A549 treated with dexamethasone at 1 μM for 4 hours (cell line): ENCODE results near the gene ARF3. TPM values are rescaled to one million over a fixed set of nuclear protein-coding genes. Genes with fewer than 3 reads are reported as not detected.

Experiments used
- total RNA-seq: library from RNA; stranded (reverse); fragments of 200-300 nt; extraction: Qiagen RNA extraction; gene quantifications from 5 replicates; pipeline ENCODE4 v1.2.3, GENCODE V29; 2022

ARF3 gene
- 113 to 164 TPM (median 152 TPM) in 5 replicates for total RNA-seq

DNA sequence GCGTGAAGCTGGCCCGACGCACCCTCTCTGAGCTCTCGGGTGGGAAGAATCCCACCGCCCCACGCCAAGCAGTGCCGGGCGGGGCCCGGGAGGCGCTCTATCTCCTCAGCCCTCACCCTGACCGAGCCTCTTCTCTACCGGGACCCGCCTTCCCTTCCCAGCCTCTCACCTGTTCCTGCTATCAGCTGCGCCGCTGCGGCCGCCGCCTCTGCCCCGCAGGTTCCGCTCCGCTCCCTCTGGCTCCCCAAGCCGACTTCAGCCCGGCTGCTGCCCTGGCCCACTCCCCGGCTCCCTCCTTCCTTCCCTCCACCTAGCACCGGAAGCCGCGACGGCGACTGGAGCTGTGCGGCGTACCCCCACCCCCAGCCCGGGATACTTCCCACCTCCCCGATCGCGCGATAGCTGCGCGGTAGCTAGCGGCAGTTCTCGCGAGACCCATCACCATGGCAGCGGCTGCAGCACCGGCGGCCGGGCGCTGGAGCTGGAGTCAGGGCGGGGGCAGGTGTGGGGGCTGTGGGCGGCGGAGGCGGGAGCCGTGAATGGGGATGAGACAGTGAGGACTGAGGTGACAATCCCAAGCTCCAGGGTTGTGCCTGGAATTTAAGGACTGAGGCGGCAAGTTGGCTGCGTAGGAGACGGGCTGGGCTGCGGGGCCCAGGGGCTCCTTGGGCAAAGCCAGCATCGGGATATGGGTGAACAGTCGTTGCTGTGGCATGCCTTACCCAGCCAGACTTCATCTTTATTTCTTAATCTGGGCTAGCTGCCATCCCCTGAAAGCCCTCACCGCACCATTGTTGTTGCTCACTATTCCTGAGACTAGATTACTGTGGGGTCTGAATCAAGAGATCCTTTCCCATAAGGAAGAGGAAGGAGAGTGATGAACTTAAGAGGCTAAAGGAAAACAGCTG lies at the start of gene ARF3:
TSS of gene ARF3 (minus strand) at position 347 of the 908 bp plus-strand sequence. CDS start 16,392 bp downstream, outside the sequence.

DNA sequence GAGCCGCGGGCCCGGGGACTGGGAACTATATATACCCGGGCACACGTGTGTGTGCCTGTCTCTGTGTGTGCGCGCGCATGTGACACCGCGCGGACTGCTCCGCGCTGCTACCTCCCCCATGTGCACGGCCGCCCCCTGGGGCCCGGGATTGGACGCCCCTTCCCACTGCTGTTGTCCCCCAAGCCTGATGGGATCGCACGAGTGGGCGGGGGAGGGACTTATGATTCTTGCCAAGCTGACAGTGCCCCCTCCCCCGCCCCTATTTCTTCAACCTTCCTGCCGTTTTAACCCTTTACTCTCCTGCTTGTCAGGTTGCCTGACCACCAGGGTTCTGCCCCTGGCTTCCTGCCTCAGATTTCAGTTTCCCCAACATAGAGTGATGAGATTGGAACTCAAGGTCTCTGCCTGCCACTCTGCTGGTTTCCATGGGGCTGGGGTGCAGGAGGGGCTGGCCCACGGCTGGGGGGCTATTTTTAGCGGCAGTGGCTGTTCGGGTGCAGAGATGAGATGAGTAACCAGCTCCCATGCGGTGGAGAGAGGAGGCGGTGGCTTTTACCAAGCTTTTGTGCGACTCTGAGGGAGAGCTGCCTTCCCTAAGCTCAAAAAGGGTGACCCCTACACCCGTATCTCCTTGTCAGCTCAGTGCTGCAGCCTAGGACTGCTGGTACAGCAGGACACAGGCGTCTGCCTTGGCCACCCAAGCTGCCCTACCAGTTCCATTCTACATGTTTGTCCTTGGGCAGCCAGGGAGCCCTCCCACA lies 42.3 kb upstream of the ARF3 start, which contains the start of gene DDN:
TSS of gene DDN (minus strand) at position 5 of the 761 bp plus-strand sequence. CDS start 88 bp downstream, outside the sequence.

DNA sequence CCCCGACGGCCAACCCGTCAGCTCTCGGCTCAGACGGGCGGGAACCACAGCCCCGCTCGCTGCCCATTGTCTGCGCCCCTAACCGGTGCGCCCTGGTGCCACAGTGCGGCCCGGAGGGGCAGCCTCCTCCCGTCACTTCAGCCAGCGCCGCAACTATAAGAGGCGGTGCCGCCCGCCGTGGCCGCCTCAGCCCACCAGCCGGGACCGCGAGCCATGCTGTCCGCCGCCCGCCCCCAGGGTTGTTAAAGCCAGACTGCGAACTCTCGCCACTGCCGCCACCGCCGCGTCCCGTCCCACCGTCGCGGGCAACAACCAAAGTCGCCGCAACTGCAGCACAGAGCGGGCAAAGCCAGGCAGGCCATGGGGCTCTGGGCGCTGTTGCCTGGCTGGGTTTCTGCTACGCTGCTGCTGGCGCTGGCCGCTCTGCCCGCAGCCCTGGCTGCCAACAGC lies 21.0 kb upstream of the ARF3 start, which contains the start of gene WNT1:
TSS of gene WNT1 (plus strand) at position 32 of the 450 bp plus-strand sequence. CDS start at position 361, 329 bp downstream.

DNA sequence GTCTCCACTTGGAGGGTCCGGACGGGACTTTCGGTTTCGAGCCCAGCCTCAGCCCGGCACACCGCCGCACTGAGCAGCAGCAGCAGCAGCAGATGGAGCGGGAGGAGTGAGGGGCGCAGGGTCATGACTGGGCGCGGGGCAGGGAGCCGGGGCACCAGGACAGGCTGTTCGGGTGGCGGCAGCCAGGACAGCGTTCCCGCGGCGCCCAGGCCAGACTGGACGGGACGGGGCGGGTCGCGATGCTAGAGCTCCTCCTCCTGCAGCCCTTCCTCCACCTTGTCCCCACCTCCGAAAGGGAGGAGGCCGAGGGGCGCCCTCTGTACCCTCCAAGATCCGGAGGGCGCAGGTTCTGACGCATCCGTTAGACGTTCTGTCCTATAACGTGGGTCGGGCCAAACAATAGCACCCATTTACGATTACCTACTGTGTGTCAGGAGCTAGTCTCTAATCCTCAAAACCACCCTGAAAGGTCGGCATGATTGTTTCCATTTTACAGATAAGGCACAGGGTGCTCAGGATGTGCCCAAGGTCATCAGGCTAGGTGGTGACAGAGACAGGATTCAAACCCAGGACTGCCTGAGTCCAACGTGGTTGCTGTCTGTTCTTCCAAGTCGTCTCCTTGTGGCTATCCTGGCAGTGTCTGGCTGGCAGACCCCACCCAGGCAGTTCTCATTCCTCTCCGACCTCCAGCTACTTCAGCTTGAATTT lies 31.8 kb downstream of the ARF3 start, which contains the start of gene FKBP11:
TSS of gene FKBP11 (minus strand) at position 189 of the 708 bp plus-strand sequence. CDS start at position 125, 64 bp downstream.

Other genes starting within 250 kb of the ARF3 start
- gene CCNT1, start 240.8 kb downstream of the ARF3 start, total RNA-seq: 11.3 to 19.2 TPM (median 15.0 TPM) in 5 replicates
- 8.1 to 12.2 TPM (median 10.3 TPM) in 5 replicates for gene ADCY6, start 168.4 kb downstream of the ARF3 start, total RNA-seq
- 24.4 to 36.9 TPM (median 29.6 TPM) in 5 replicates for gene CACNB3, start 139.0 kb downstream of the ARF3 start, total RNA-seq
- 67.5 to 84.0 TPM (median 80.1 TPM) in 5 replicates for gene DDX23, start 105.3 kb downstream of the ARF3 start, total RNA-seq
- gene RND1, start 91.6 kb downstream of the ARF3 start, total RNA-seq: 2.6 to 4.7 TPM (median 3.1 TPM) in 5 replicates
- 52.7 to 58.9 TPM (median 55.2 TPM) in 5 replicates for gene FKBP11, start 32.0 kb downstream of the ARF3 start, total RNA-seq
- gene WNT10B, start 14.2 kb upstream of the ARF3 start, total RNA-seq: 1.5 to 2.4 TPM (median 2.2 TPM) in 5 replicates
- 0.07 to 0.28 TPM (median 0.18 TPM) in 5 replicates for gene WNT1, start 20.8 kb upstream of the ARF3 start, total RNA-seq
- gene DDN, start 41.9 kb upstream of the ARF3 start, total RNA-seq: 0.56 to 0.71 TPM (median 0.67 TPM) in 5 replicates
- 40.6 to 44.3 TPM (median 41.4 TPM) in 5 replicates for gene PRKAG1, start 61.3 kb upstream of the ARF3 start, total RNA-seq
- gene KMT2D, start 103.3 kb upstream of the ARF3 start, total RNA-seq: 30.0 to 46.2 TPM (median 40.4 TPM) in 5 replicates
- 2.9 to 4.4 TPM (median 4.0 TPM) in 5 replicates for gene RHEBL1, start 112.5 kb upstream of the ARF3 start, total RNA-seq
- not detected in 5 replicates for gene DHH, start 137.3 kb upstream of the ARF3 start, total RNA-seq
- 11.5 to 17.2 TPM (median 14.4 TPM) in 5 replicates for gene LMBR1L, start 153.4 kb upstream of the ARF3 start, total RNA-seq
- 2,131 to 2,545 TPM (median 2,326 TPM) in 5 replicates for gene TUBA1B, start 173.9 kb upstream of the ARF3 start, total RNA-seq
- gene TUBA1A, start 231.6 kb upstream of the ARF3 start, total RNA-seq: 197 to 241 TPM (median 217 TPM) in 5 replicates